ENCODE data around the gene ARF1.
A peak's percentile ranks its signal among the peaks of the same experiment; 100 is the strongest.

Gene ARF1

GRCh38 chr1:228082214-228082917 is at the start of gene ARF1:
ARF1 (plus strand) TSS chr1:228082708; CDS start chr1:228097115, 14,407 bp downstream.
- peak; percentile 94 for DNase-seq

- no peak for DNase-seq
These were observed 49.1 kb upstream of the ARF1 start for GRCh38 chr1:228033376-228033775.

GRCh38 chr1:228034954-228035837 is 47.3 kb upstream of the ARF1 start:
- no peak for DNase-seq

GRCh38 chr1:228035844-228036243 is 46.7 kb upstream of the ARF1 start:
- DNase-seq, result no peak

GRCh38 chr1:228036701-228037231 is 45.7 kb upstream of the ARF1 start:
- DNase-seq, result no peak

- no peak for DNase-seq
These were observed 44.8 kb upstream of the ARF1 start for GRCh38 chr1:228037401-228038386.

GRCh38 chr1:228038387-228039005 is 44.0 kb upstream of the ARF1 start:
- DNase-seq, result no peak

- no peak for DNase-seq
These were observed 43.3 kb upstream of the ARF1 start for GRCh38 chr1:228039006-228039903.

- no peak for DNase-seq
These were observed 42.5 kb upstream of the ARF1 start for GRCh38 chr1:228039986-228040385.

GRCh38 chr1:228041316-228041715 is 41.2 kb upstream of the ARF1 start:
- no peak for DNase-seq

- DNase-seq, result no peak
These were observed 40.0 kb upstream of the ARF1 start for GRCh38 chr1:228042508-228042907.

- no peak for DNase-seq
These were observed 39.1 kb upstream of the ARF1 start for GRCh38 chr1:228043281-228043848.

GRCh38 chr1:228044961-228045360 is 37.5 kb upstream of the ARF1 start:
- no peak for DNase-seq

GRCh38 chr1:228045405-228045804 is 37.1 kb upstream of the ARF1 start:
- no peak for DNase-seq

GRCh38 chr1:228045871-228046270 is 36.6 kb upstream of the ARF1 start:
- no peak for DNase-seq

- no peak for DNase-seq
These were observed 35.9 kb upstream of the ARF1 start for GRCh38 chr1:228046421-228047182.

GRCh38 chr1:228047183-228047466 is 35.4 kb upstream of the ARF1 start:
- no peak for DNase-seq

- no peak for DNase-seq
These were observed 34.4 kb upstream of the ARF1 start for GRCh38 chr1:228048120-228048519.

GRCh38 chr1:228048659-228049298 is 33.7 kb upstream of the ARF1 start:
- no peak for DNase-seq
